H1 (cell line): ENCODE measurements around the gene C19orf47. TPM values are rescaled to one million over a fixed set of nuclear protein-coding genes. Genes with fewer than 3 reads are reported as not detected.

ENCODE experiments used
- CTCF ChIA-PET: fragments of 300-600 bp; sonication (Branson Sonifier 250); formaldehyde crosslinking; loops from one replicate; lab custom pipeline; 2021; ENCODE audit not compliant: partially characterized antibody; lab: Charles Lee
- POLR2A ChIA-PET: fragments of 300-600 bp; sonication (Branson Sonifier 250); formaldehyde crosslinking; loops from one replicate; lab custom pipeline; 2021; ENCODE audit warnings: inconsistent platforms; ENCODE audit not compliant: partially characterized antibody; lab: Charles Lee
- DNase-seq, 2 experiments: peaks; one replicate each; pipeline versions ENCODE4 v3.0.0 to v3.0.0-alpha.2; 2010 to 2022; ENCODE audit warnings: low spot score in 2 of 2, low read depth in 1 of 2, mixed read lengths in 1 of 2
- FAIRE-seq: peaks from 2 replicates; lab custom pipeline; 2011; peaks lifted over from hg19 to GRCh38; lab: Jason Lieb, UNC
- H2AFZ ChIP-seq: 2 replicates; pipeline ENCODE4 v1.8.1; 2012; ENCODE audit warnings: low read length, inconsistent platforms
- H2AK5ac ChIP-seq: 2 replicates; pipeline ENCODE4 v1.6.1; 2013; ENCODE audit warnings: low read depth, low read length
- H2BK120ac ChIP-seq: replicated peaks from 2 replicates; pipeline ENCODE3; 2013; ENCODE audit warnings: low read depth, low read length, inconsistent platforms
- H2BK12ac ChIP-seq: 2 replicates; pipeline ENCODE4 v1.6.1; 2013; ENCODE audit warnings: low read depth, low read length
- H2BK15ac ChIP-seq: 2 replicates; pipeline ENCODE4 v1.6.1; 2013; ENCODE audit warnings: low read length
- H2BK20ac ChIP-seq: 2 replicates; pipeline ENCODE4 v1.6.1; 2013; ENCODE audit warnings: low read length
- H2BK5ac ChIP-seq: 2 replicates; pipeline ENCODE4 v1.6.1; 2013; ENCODE audit warnings: low read depth, low read length
- H3K14ac ChIP-seq: 2 replicates; pipeline ENCODE4 v1.6.1; 2013; ENCODE audit warnings: inconsistent platforms; ENCODE audit not compliant: insufficient read length
- H3K18ac ChIP-seq: 2 replicates; pipeline ENCODE4 v1.6.1; 2013; ENCODE audit warnings: low read length; ENCODE audit errors: extremely low read depth
- H3K23ac ChIP-seq: 2 replicates; pipeline ENCODE4 v1.6.1; 2013; ENCODE audit warnings: inconsistent platforms; ENCODE audit not compliant: insufficient read length
- H3K23me2 ChIP-seq: 2 replicates; pipeline ENCODE4 v1.6.1; 2013; ENCODE audit warnings: low read depth, low read length
- H3K27ac ChIP-seq: 2 replicates; pipeline ENCODE4 v1.6.1; 2011; ENCODE audit warnings: low read depth, low read length, inconsistent platforms
- H3K27me3 ChIP-seq, 4 experiments: replicated peaks in 1 of 4; 1 replicate in 1 of 4; 2 replicates in 3 of 4; pipeline versions ENCODE4 v1.6.1 to v1.8.1; 2011 to 2013; ENCODE audit warnings: low read length in 3 of 4, mild to moderate bottlenecking in 3 of 4, inconsistent platforms in 2 of 4, mixed read lengths in 2 of 4, moderate library complexity in 1 of 4; ENCODE audit not compliant: control insufficient read depth in 3 of 4, insufficient read depth in 3 of 4; ENCODE audit errors: extremely low read depth in 1 of 4
- H3K36me3 ChIP-seq, 4 experiments: 2 replicates each; pipeline versions ENCODE4 v1.6.1 to v1.8.1; 2011 to 2013; ENCODE audit warnings: mild to moderate bottlenecking in 4 of 4, low read length in 3 of 4, moderate library complexity in 2 of 4, control low read depth in 1 of 4, inconsistent platforms in 1 of 4; ENCODE audit not compliant: insufficient read depth in 4 of 4, control insufficient read depth in 2 of 4
- H3K4ac ChIP-seq: replicated peaks from 2 replicates; pipeline ENCODE3; 2013; ENCODE audit warnings: low read length, low read depth, mixed read lengths, inconsistent platforms; ENCODE audit not compliant: insufficient read length
- H3K4me1 ChIP-seq, 4 experiments: replicated peaks in 1 of 4; 1 replicate in 1 of 4; 2 replicates in 3 of 4; pipeline versions ENCODE4 v1.6.1 to v1.8.1; 2011 to 2013; ENCODE audit warnings: low read length in 3 of 4, inconsistent platforms in 2 of 4, mixed read lengths in 1 of 4; ENCODE audit not compliant: insufficient read depth in 4 of 4, control insufficient read depth in 3 of 4
- H3K4me2 ChIP-seq, 2 experiments: 2 replicates each; pipeline versions ENCODE4 v1.6.1 to v1.8.1; 2011 to 2013; ENCODE audit warnings: low read depth in 2 of 2, low read length in 2 of 2, control low read depth in 1 of 2, inconsistent platforms in 1 of 2, mild to moderate bottlenecking in 1 of 2; ENCODE audit not compliant: insufficient read depth in 1 of 2
- H3K4me3 ChIP-seq, 4 experiments: fragments of 200-600, 300-600 bp in 1 of 4; sonication (generic), shearing (Covaris generic), sonication (Bioruptor Twin) in 1 of 4; 2 replicates each; pipeline versions ENCODE4 v1.5.1 to v1.8.1; 2011 to 2016; ENCODE audit warnings: low read length in 4 of 4, low read depth in 3 of 4, control low read depth in 2 of 4, inconsistent platforms in 2 of 4, mild to moderate bottlenecking in 2 of 4, mixed read lengths in 1 of 4, moderate library complexity in 1 of 4; ENCODE audit not compliant: insufficient read depth in 2 of 4; ENCODE audit errors: extremely low read depth in 1 of 4
- H3K56ac ChIP-seq: replicated peaks from 2 replicates; pipeline ENCODE3; 2013; ENCODE audit warnings: low read depth, mild to moderate bottlenecking, mixed read lengths, low read length, inconsistent platforms; ENCODE audit not compliant: insufficient read length
- H3K79me1 ChIP-seq: 2 replicates; pipeline ENCODE4 v1.6.1; 2013; ENCODE audit warnings: low read depth, low read length, control low read depth
- H3K79me2 ChIP-seq, 2 experiments: 2 replicates each; pipeline versions ENCODE4 v1.6.1 to v1.8.1; 2012 to 2013; ENCODE audit warnings: low read length in 2 of 2, mild to moderate bottlenecking in 2 of 2, inconsistent platforms in 1 of 2; ENCODE audit not compliant: insufficient read depth in 2 of 2, control insufficient read depth in 1 of 2
- H3K9ac ChIP-seq, 4 experiments: replicated peaks in 1 of 4; 1 replicate in 1 of 4; 2 replicates in 3 of 4; pipeline versions ENCODE4 v1.6.1 to v1.8.1; 2011 to 2013; ENCODE audit warnings: low read depth in 3 of 4, low read length in 3 of 4, control low read depth in 2 of 4, mild to moderate bottlenecking in 2 of 4, moderate library complexity in 2 of 4, inconsistent platforms in 1 of 4; ENCODE audit errors: extremely low read depth in 1 of 4
- H3K9me3 ChIP-seq, 2 experiments: 2 replicates each; pipeline versions ENCODE4 v1.6.1 to v1.8.1; 2012 to 2013; ENCODE audit warnings: mild to moderate bottlenecking in 2 of 2, moderate library complexity in 2 of 2, control low read depth in 1 of 2, inconsistent platforms in 1 of 2, low read depth in 1 of 2, low read length in 1 of 2, mixed read lengths in 1 of 2; ENCODE audit not compliant: insufficient read depth in 2 of 2
- H4K20me1 ChIP-seq, 2 experiments: replicated peaks in 1 of 2; 2 replicates each; pipeline versions ENCODE3 to v1.8.1; 2011 to 2013; ENCODE audit warnings: inconsistent platforms in 2 of 2, low read length in 2 of 2, mild to moderate bottlenecking in 1 of 2; ENCODE audit not compliant: insufficient read depth in 2 of 2, control insufficient read depth in 1 of 2
- H4K5ac ChIP-seq: 2 replicates; pipeline ENCODE4 v1.6.1; 2013; ENCODE audit warnings: low read length, low read depth, mixed read lengths, inconsistent platforms; ENCODE audit not compliant: insufficient read length
- H4K8ac ChIP-seq: 2 replicates; pipeline ENCODE4 v1.8.0; 2013; ENCODE audit warnings: mild to moderate bottlenecking, moderate library complexity, low read length, inconsistent platforms; ENCODE audit not compliant: insufficient read depth; ENCODE audit errors: extremely low read depth
- H4K91ac ChIP-seq: replicated peaks from 2 replicates; pipeline ENCODE3; 2013; ENCODE audit warnings: low read length, mixed read lengths, inconsistent platforms; ENCODE audit not compliant: insufficient read length
- BCL11A ChIP-seq, 2 experiments: IDR thresholded peaks; one replicate each; pipeline ENCODE4 v1.6.1; 2011; ENCODE audit warnings: low read depth in 2 of 2, low read length in 2 of 2, mild to moderate bottlenecking in 2 of 2
- E2F6 ChIP-seq: IDR thresholded peaks from 2 replicates; pipeline ENCODE4 v1.6.1; 2012; ENCODE audit warnings: inconsistent platforms
- GTF2F1 ChIP-seq: IDR thresholded peaks from 2 replicates; pipeline ENCODE4 v1.6.1; 2012; ENCODE audit warnings: low read depth, low read length, improper control_type of control experiment, borderline replicate concordance
- HDAC2 ChIP-seq, 2 experiments: fragments of 300-600 bp in 1 of 2; sonication (generic) in 1 of 2; IDR thresholded peaks; 2 replicates each; pipeline ENCODE4 v1.6.1; 2011 to 2012; ENCODE audit warnings: low read depth in 2 of 2, low read length in 2 of 2, mild to moderate bottlenecking in 2 of 2, moderate library complexity in 2 of 2, borderline replicate concordance in 1 of 2, inconsistent platforms in 1 of 2
- JUN ChIP-seq: IDR thresholded peaks from 2 replicates; pipeline ENCODE4 v1.6.1; 2011; ENCODE audit warnings: low read depth, mild to moderate bottlenecking, improper control_type of control experiment, low read length
- NANOG ChIP-seq: IDR thresholded peaks from 2 replicates; pipeline ENCODE4 v1.6.1; 2011; ENCODE audit warnings: low read length, low read depth, mild to moderate bottlenecking, inconsistent platforms; ENCODE audit not compliant: insufficient read depth, poor library complexity, severe bottlenecking
- POU5F1 ChIP-seq: IDR thresholded peaks from 2 replicates; pipeline ENCODE4 v1.6.1; 2011; ENCODE audit warnings: low read depth, mild to moderate bottlenecking, low read length, moderate library complexity
- RXRA ChIP-seq: IDR thresholded peaks from 2 replicates; pipeline ENCODE4 v1.6.1; 2011; ENCODE audit warnings: low read depth, mild to moderate bottlenecking, low read length, moderate library complexity; ENCODE audit not compliant: insufficient read depth
- SP1 ChIP-seq: IDR thresholded peaks from 2 replicates; pipeline ENCODE4 v1.6.1; 2011; ENCODE audit warnings: low read depth, low read length
- TAF1 ChIP-seq: IDR thresholded peaks from 2 replicates; pipeline ENCODE4 v1.6.1; 2011; ENCODE audit warnings: mild to moderate bottlenecking, low read depth, low read length
- TAF7 ChIP-seq: optimal IDR thresholded peaks from 2 replicates; pipeline ENCODE3; 2011; ENCODE audit warnings: low read depth, mild to moderate bottlenecking, inconsistent platforms, low read length, moderate library complexity, borderline replicate concordance
- ZNF274 ChIP-seq: IDR thresholded peaks from 2 replicates; pipeline ENCODE4 v1.7.0; 2012; ENCODE audit warnings: low read length, borderline replicate concordance; ENCODE audit errors: extremely low read depth
- WGBS, 2 experiments: shearing (Covaris generic) in 1 of 2; methylation state at CpG; one replicate each; pipeline versions ENCODE4 v1.1.6 to v1.1.7; 2013 to 2015; ENCODE audit warnings: low lambda C conversion rate in 2 of 2, mixed read lengths in 2 of 2, inconsistent platforms in 1 of 2, low coverage in 1 of 2, missing lambda C conversion rate in 1 of 2; ENCODE audit not compliant: insufficient replicate concordance in 2 of 2, insufficient coverage in 1 of 2, insufficient read length in 1 of 2; ENCODE audit errors: extremely low coverage in 1 of 2, missing lambda C conversion rate in 1 of 2; 5-methylcytosine and 5-hydroxymethylcytosine counted together
- polyA plus RNA-seq, 7 experiments: library from polyadenylated mRNA; depleted of rRNA in 3 of 7; stranded (reverse) in 5 of 7; unstranded in 2 of 7; fragments of >200 nt in 5 of 7; fragments of 200-250 nt in 2 of 7; gene quantifications; 1 replicate in 5 of 7; 2 replicates in 1 of 7; 4 replicates in 1 of 7; pipeline versions ENCODE4 v1.2.1 to v1.2.3, GENCODE V29; 2011 to 2013; ENCODE audit warnings: missing spikeins in 2 of 7, mixed read lengths in 2 of 7
- total RNA-seq: library from RNA; stranded (reverse); fragmentation: NEBNext Ultra II Directional; extraction: Animal tissue kit (Norgen Biotek cat#: 25700); gene quantifications from 2 replicates; pipeline ENCODE4 v1.2.1, GENCODE V29; 2021

C19orf47 gene
- total and polyA plus RNA-seq, 2 of the 8 experiments (the other 6 are each of a cell fraction or from before 2014, with no cell fraction given): 17.8 to 27.3 TPM

GRCh38 chr19:40339018-40339728 lies 9.0 kb downstream of the C19orf47 start:
- Histone ChIP-seq H2BK20ac (no peak overlapping the region), H3K79me2 (no peaks in the 10 kb centered on the region; a peak in 1 of 4 replicates), H2AK5ac (no peak overlapping the region), H3K18ac (no peak overlapping the region), H4K91ac (no peak overlapping the region), H3K23me2 (no peaks in the 10 kb centered on the region), H3K79me1 (peaks cover 5% of the 10 kb centered on the region; the same call in 1 of the 2 replicates), H4K5ac (no peak overlapping the region), H2BK120ac (no peak overlapping the region), H3K9me3 (no peaks in the 10 kb centered on the region), H2BK15ac (no peak overlapping the region), H3K56ac (no peak overlapping the region), H4K8ac (no peak overlapping the region), H3K23ac (no peak overlapping the region), H2BK12ac (no peak overlapping the region), H3K4ac (no peak overlapping the region), H3K4me1 (no peaks in the 10 kb centered on the region), H4K20me1 (peaks cover 0 to 7% of the 10 kb centered on the region in 2 experiments), H2AFZ (no peak overlapping the region), H3K4me2 (no peak overlapping the region), H3K27me3 (no peaks in the 10 kb centered on the region), H3K4me3 (no peak overlapping the region), H3K36me3 (no peaks in the 10 kb centered on the region; a peak in 2 of 8 replicates), H3K14ac (no peak overlapping the region), H2BK5ac (no peak overlapping the region), H3K27ac (no peak overlapping the region), H3K9ac (no peak overlapping the region)
- FAIRE-seq (no peak), DNase-seq (no peak)
- 90% methylated on average over 4 of the region's 4 CpGs; no CpG with 5 or more reads in 1 of the 2 experiments for WGBS, 2 experiments
- POLR2A ChIA-PET: no interaction called here
- CTCF ChIA-PET: interaction anchor here (0.6 to 0.9 kb wide), 2 partner anchors 76 to 207 kb away, joined by 3 read pairs; no protein-coding TSS in a partner anchor
- TF ChIP-seq E2F6 (no peak), GTF2F1 (no peak), SP1 (no peak), ZNF274 (no peak), HDAC2 (IDR thresholded peaks at IDR 0.05; ENCODE audit: borderline replicate concordance in 1 of 2, low read depth in 2 of 2, low read length in 2 of 2) (no peak), POU5F1 (no peak), TAF7 (no peak), RXRA (no peak), NANOG (no peak), JUN (no peak), BCL11A (IDR thresholded peaks at IDR 0.05; ENCODE audit: low read depth in 2 of 2, low read length in 2 of 2) (no peak), TAF1 (no peak)
